ENCODE measurements around the gene ZDHHC4. TPM values are rescaled to one million over a fixed set of nuclear protein-coding genes. Genes with fewer than 3 reads are reported as not detected.

Gene ZDHHC4
- polyA plus RNA-seq (2013), result 46.6 and 49.4 TPM in 2 replicates

GRCh38 chr7:6577369-6578113, at the start of gene ZDHHC4:
Gene ZDHHC4, plus strand, starts transcription at chr7:6577454. Its CDS starts 3,108 bp downstream, at chr7:6580562.
- peak within 1 kb of the TSS; percentile 68 for H2AFZ ChIP-seq (ENCODE audit: insufficient read depth, low read length, poor library complexity)
- no peak within 1 kb of the TSS for H3K23ac ChIP-seq (ENCODE audit: low read length)
- H2BK5ac ChIP-seq (ENCODE audit: low read depth, low read length, poor library complexity), result peak within 1 kb of the TSS; percentile 94
- H3K79me2 ChIP-seq (ENCODE audit: control insufficient read depth, insufficient read depth, low read length, poor library complexity), result peaks cover 2% of the 10 kb centered on the region
- peak within 1 kb of the TSS; percentile 83 for H2BK120ac ChIP-seq (ENCODE audit: insufficient read depth, low read length, poor library complexity)
- H3K4me2 ChIP-seq (ENCODE audit: low read length), result peak within 1 kb of the TSS; percentile 75
- H3K27ac ChIP-seq (ENCODE audit: low read depth, low read length), result peak within 1 kb of the TSS; percentile 61
- no peaks in the 10 kb centered on the region for H3K27me3 ChIP-seq (ENCODE audit: insufficient read depth, low read length)
- H3K36me3 ChIP-seq (ENCODE audit: control insufficient read depth in 1 of 2, insufficient read depth in 2 of 2, low read length in 2 of 2), result peaks cover 10 to 12% of the 10 kb centered on the region in 2 experiments
- DNase-seq, result peak; percentile 90 to 93
- H4K91ac ChIP-seq (ENCODE audit: low read depth, low read length), result peak within 1 kb of the TSS; percentile 91
- peak within 1 kb of the TSS; percentile 94 for H3K9ac ChIP-seq (ENCODE audit: low read length)
- H4K12ac ChIP-seq (ENCODE audit: low read depth, low read length), result peak within 1 kb of the TSS; percentile 96
- H3K79me1 ChIP-seq (ENCODE audit: low read length), result peaks cover 6% of the 10 kb centered on the region
- H2BK12ac ChIP-seq (ENCODE audit: low read length), result no peak within 1 kb of the TSS
- H3K9me3 ChIP-seq (ENCODE audit: insufficient read depth, low read depth, low read length), result no peaks in the 10 kb centered on the region
- H3K4me3 ChIP-seq (ENCODE audit: low read depth, low read length), result peak within 1 kb of the TSS; percentile 78
- H3K14ac ChIP-seq (ENCODE audit: low read length), result peak within 1 kb of the TSS; percentile 99
- no peaks in the 10 kb centered on the region for H3K4me1 ChIP-seq (ENCODE audit: control insufficient read depth in 1 of 2, insufficient read depth in 2 of 2, low read length in 2 of 2)
- peak within 1 kb of the TSS; percentile 77 for H2AK5ac ChIP-seq (ENCODE audit: low read length)
- no CpG with 5 or more reads among the region's 51 CpGs for WGBS (ENCODE audit: extremely low coverage, insufficient coverage, insufficient read length)
- H3K18ac ChIP-seq (ENCODE audit: low read length), result peak within 1 kb of the TSS; percentile 98
- peak within 1 kb of the TSS; percentile 92 for H3K4ac ChIP-seq (ENCODE audit: low read depth, low read length)
- peak within 1 kb of the TSS; percentile 99 for H4K8ac ChIP-seq (ENCODE audit: low read depth, low read length)

DNA sequence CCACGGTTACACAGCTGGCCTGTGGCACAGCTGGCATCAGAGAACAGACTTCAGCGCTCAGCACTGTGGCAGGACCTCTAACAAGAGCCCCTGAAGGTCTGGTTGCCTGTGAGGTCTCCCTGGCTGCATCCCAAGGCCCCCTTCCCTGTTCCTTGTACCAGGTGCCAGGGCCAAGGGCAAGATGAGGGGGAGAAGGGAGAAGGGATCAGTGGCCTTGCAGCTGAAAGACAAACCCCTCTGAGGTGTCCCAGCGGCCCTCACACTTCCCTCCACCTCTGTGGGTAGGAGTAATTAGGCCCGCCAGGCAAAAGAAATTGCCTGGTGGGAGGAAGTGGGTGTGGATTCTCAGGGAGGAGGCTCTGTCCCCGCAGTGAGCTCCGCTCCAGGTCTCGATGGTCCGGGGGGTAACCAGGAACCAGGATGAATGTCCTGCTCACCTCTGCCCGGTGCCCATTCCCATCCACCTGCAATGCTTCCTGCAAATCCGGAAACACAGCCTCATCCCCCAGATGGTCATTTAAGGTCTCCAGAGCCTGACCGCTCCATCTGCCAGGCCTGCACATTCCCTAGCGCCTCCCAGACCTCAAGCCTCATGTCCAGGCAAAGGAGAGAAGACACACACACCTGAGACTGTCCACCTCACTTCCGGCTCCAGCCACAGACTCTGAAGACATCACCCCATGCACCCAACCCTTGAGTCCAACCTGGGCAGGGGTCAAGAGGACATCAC, 48.7 kb upstream of the ZDHHC4 start:
- no CpG with 5 or more reads among the region's 13 CpGs for whole genome bisulfite sequencing (ENCODE audit: extremely low coverage, insufficient coverage, insufficient read length)
- Histone ChIP-seq H3K27me3 (ENCODE audit: insufficient read depth, low read length) (peaks cover 41% of the 10 kb centered on the region), H3K18ac (ENCODE audit: low read length) (no peak overlapping the region), H3K36me3 (ENCODE audit: control insufficient read depth in 1 of 2, insufficient read depth in 2 of 2, low read length in 2 of 2) (no peaks in the 10 kb centered on the region), H3K79me1 (ENCODE audit: low read length) (no peaks in the 10 kb centered on the region), H3K14ac (ENCODE audit: low read length) (no peak overlapping the region), H2BK5ac (ENCODE audit: low read depth, low read length, poor library complexity) (no peak overlapping the region), H3K9me3 (ENCODE audit: insufficient read depth, low read depth, low read length) (no peaks in the 10 kb centered on the region), H2AK5ac (ENCODE audit: low read length) (no peak overlapping the region), H3K9ac (ENCODE audit: low read length) (no peak overlapping the region), H2AFZ (ENCODE audit: insufficient read depth, low read length, poor library complexity) (no peak overlapping the region), H2BK12ac (ENCODE audit: low read length) (no peak overlapping the region), H2BK120ac (ENCODE audit: insufficient read depth, low read length, poor library complexity) (no peak overlapping the region), H3K79me2 (ENCODE audit: control insufficient read depth, insufficient read depth, low read length, poor library complexity) (no peaks in the 10 kb centered on the region), H3K23ac (ENCODE audit: low read length) (no peak overlapping the region), H3K4ac (ENCODE audit: low read depth, low read length) (no peak overlapping the region), H4K12ac (ENCODE audit: low read depth, low read length) (no peak overlapping the region), H4K91ac (ENCODE audit: low read depth, low read length) (no peak overlapping the region), H3K4me2 (ENCODE audit: low read length) (no peak overlapping the region), H3K27ac (ENCODE audit: low read depth, low read length) (no peak overlapping the region), H3K4me3 (ENCODE audit: low read depth, low read length) (no peak overlapping the region), H3K4me1 (ENCODE audit: control insufficient read depth in 1 of 2, insufficient read depth in 2 of 2, low read length in 2 of 2) (peaks cover 9 to 10% of the 10 kb centered on the region in 2 experiments), H4K8ac (ENCODE audit: low read depth, low read length) (no peak overlapping the region)
- DNase-seq, result no peak

- no CpG with 5 or more reads among the region's 6 CpGs for WGBS (ENCODE audit: extremely low coverage, insufficient coverage, insufficient read length)
- no peak overlapping the region for H4K8ac ChIP-seq (ENCODE audit: low read depth, low read length)
Observed at GRCh38 chr7:6529643-6530042, 47.6 kb upstream of the ZDHHC4 start.

GRCh38 chr7:6530626-6531491, 46.4 kb upstream of the ZDHHC4 start:
- no peak overlapping the region for H2BK12ac ChIP-seq (ENCODE audit: low read length)
- no peak overlapping the region for H4K91ac ChIP-seq (ENCODE audit: low read depth, low read length)
- peaks cover 48% of the 10 kb centered on the region for H3K27me3 ChIP-seq (ENCODE audit: insufficient read depth, low read length)
- no peak overlapping the region for H3K4ac ChIP-seq (ENCODE audit: low read depth, low read length)
- no peak overlapping the region for H2BK5ac ChIP-seq (ENCODE audit: low read depth, low read length, poor library complexity)
- peaks cover 9 to 10% of the 10 kb centered on the region in 2 experiments for H3K4me1 ChIP-seq (ENCODE audit: control insufficient read depth in 1 of 2, insufficient read depth in 2 of 2, low read length in 2 of 2)
- no peak overlapping the region for H3K18ac ChIP-seq (ENCODE audit: low read length)
- H2BK120ac ChIP-seq (ENCODE audit: insufficient read depth, low read length, poor library complexity), result no peak overlapping the region
- WGBS (ENCODE audit: extremely low coverage, insufficient coverage, insufficient read length), result no CpG with 5 or more reads among the region's 74 CpGs
- DNase-seq, result no peak
- H2AK5ac ChIP-seq (ENCODE audit: low read length), result no peak overlapping the region
- no peak overlapping the region for H3K9ac ChIP-seq (ENCODE audit: low read length)
- H3K4me2 ChIP-seq (ENCODE audit: low read length), result peak overlapping the region; percentile 53
- no peaks in the 10 kb centered on the region for H3K79me1 ChIP-seq (ENCODE audit: low read length)
- H3K23ac ChIP-seq (ENCODE audit: low read length), result no peak overlapping the region
- H3K79me2 ChIP-seq (ENCODE audit: control insufficient read depth, insufficient read depth, low read length, poor library complexity), result no peaks in the 10 kb centered on the region
- no peaks in the 10 kb centered on the region for H3K36me3 ChIP-seq (ENCODE audit: control insufficient read depth in 1 of 2, insufficient read depth in 2 of 2, low read length in 2 of 2)
- H4K8ac ChIP-seq (ENCODE audit: low read depth, low read length), result no peak overlapping the region
- H3K9me3 ChIP-seq (ENCODE audit: insufficient read depth, low read depth, low read length), result peaks cover 3% of the 10 kb centered on the region
- H3K14ac ChIP-seq (ENCODE audit: low read length), result no peak overlapping the region
- H3K27ac ChIP-seq (ENCODE audit: low read depth, low read length), result no peak overlapping the region
- H2AFZ ChIP-seq (ENCODE audit: insufficient read depth, low read length, poor library complexity), result peak overlapping the region; percentile 46
- H4K12ac ChIP-seq (ENCODE audit: low read depth, low read length), result no peak overlapping the region
- peak overlapping the region; percentile 6 for H3K4me3 ChIP-seq (ENCODE audit: low read depth, low read length)

More at GRCh38 chr7:6529643-6530042, 47.6 kb upstream of the ZDHHC4 start:
- Histone ChIP-seq H3K27ac (ENCODE audit: low read depth, low read length) (no peak overlapping the region), H4K91ac (ENCODE audit: low read depth, low read length) (no peak overlapping the region), H2AK5ac (ENCODE audit: low read length) (no peak overlapping the region), H3K4me1 (ENCODE audit: control insufficient read depth in 1 of 2, insufficient read depth in 2 of 2, low read length in 2 of 2) (peaks cover 9 to 10% of the 10 kb centered on the region in 2 experiments), H3K9me3 (ENCODE audit: insufficient read depth, low read depth, low read length) (no peaks in the 10 kb centered on the region), H2AFZ (ENCODE audit: insufficient read depth, low read length, poor library complexity) (no peak overlapping the region), H3K4ac (ENCODE audit: low read depth, low read length) (no peak overlapping the region), H3K23ac (ENCODE audit: low read length) (no peak overlapping the region), H3K4me2 (ENCODE audit: low read length) (no peak overlapping the region), H3K14ac (ENCODE audit: low read length) (no peak overlapping the region), H3K4me3 (ENCODE audit: low read depth, low read length) (no peak overlapping the region), H3K18ac (ENCODE audit: low read length) (no peak overlapping the region), H4K12ac (ENCODE audit: low read depth, low read length) (no peak overlapping the region), H3K27me3 (ENCODE audit: insufficient read depth, low read length) (peaks cover 41% of the 10 kb centered on the region), H2BK5ac (ENCODE audit: low read depth, low read length, poor library complexity) (no peak overlapping the region), H2BK120ac (ENCODE audit: insufficient read depth, low read length, poor library complexity) (no peak overlapping the region), H3K79me1 (ENCODE audit: low read length) (no peaks in the 10 kb centered on the region), H3K79me2 (ENCODE audit: control insufficient read depth, insufficient read depth, low read length, poor library complexity) (no peaks in the 10 kb centered on the region), H3K9ac (ENCODE audit: low read length) (no peak overlapping the region), H2BK12ac (ENCODE audit: low read length) (no peak overlapping the region), H3K36me3 (ENCODE audit: control insufficient read depth in 1 of 2, insufficient read depth in 2 of 2, low read length in 2 of 2) (no peaks in the 10 kb centered on the region)
- DNase-seq, result no peak

Measured in trophoblast cell (in vitro differentiated cells and primary cell).